Skin of body (tissue), 2 donors: ENCODE data around the gene PPY. TPM values are rescaled to one million over a fixed set of nuclear protein-coding genes. Genes with fewer than 3 reads are reported as not detected.
"Not testable (repeated sequence)": the region's sequence is repeated elsewhere in the genome, so short reads cannot be mapped to it uniquely, and the experiment has no call there.

ENCODE experiments used
- DNase-seq: peaks from one replicate; lab custom pipeline; 2025; lab: John Stamatoyannopoulos, UW
- total RNA-seq: library from RNA; depleted of rRNA; stranded (reverse); fragments of >200 nt; gene quantifications from one replicate; pipeline ENCODE4 v1.2.3, GENCODE V29; 2014

The PPY gene
- total RNA-seq, 1 donor from 2014 or later, result not detected

- DNase-seq, result no peak
Observed at GRCh38 chr17:43966276-43966675, 24.0 kb upstream of the PPY start.

GRCh38 chr17:43962479-43962878 is 20.2 kb upstream of the PPY start:
- no peak for DNase-seq

- no peak for DNase-seq
Observed at GRCh38 chr17:43961954-43962353, 19.7 kb upstream of the PPY start.

GRCh38 chr17:43961292-43961691 is 19.0 kb upstream of the PPY start:
- DNase-seq, result not testable (repeated sequence)

GRCh38 chr17:43958748-43959352 is 16.6 kb upstream of the PPY start:
- no peak for DNase-seq

- DNase-seq, result no peak
Observed at GRCh38 chr17:43956222-43956621, 13.9 kb upstream of the PPY start.

GRCh38 chr17:43953746-43954145 is 11.5 kb upstream of the PPY start, which contains the start of gene PYY:
Gene PYY (minus strand): TSS chr17:43953940. CDS start chr17:43953483, 457 bp downstream.
- no peak for DNase-seq

GRCh38 chr17:43952724-43953666 is 10.7 kb upstream of the PPY start:
- DNase-seq, result no peak

- no peak for DNase-seq
Observed at GRCh38 chr17:43952351-43952723, 10.1 kb upstream of the PPY start.

- no peak for DNase-seq
Observed at GRCh38 chr17:43951750-43952149, 9.5 kb upstream of the PPY start.

- DNase-seq, result no peak
Observed at GRCh38 chr17:43950554-43950953, 8.3 kb upstream of the PPY start.

GRCh38 chr17:43949781-43950180 is 7.5 kb upstream of the PPY start:
- DNase-seq, result no peak

GRCh38 chr17:43946781-43947180 is 4.5 kb upstream of the PPY start:
- DNase-seq, result no peak

- DNase-seq, result no peak
Observed at GRCh38 chr17:43945074-43945829, 3.0 kb upstream of the PPY start.

GRCh38 chr17:43940630-43941029 is 1.6 kb downstream of the PPY start:
- DNase-seq, result no peak

- no peak for DNase-seq
Observed at GRCh38 chr17:43939886-43940285, 2.4 kb downstream of the PPY start.

- DNase-seq, result not testable (repeated sequence)
Observed at GRCh38 chr17:43939452-43939851, 2.8 kb downstream of the PPY start.

- DNase-seq, result no peak
Observed at GRCh38 chr17:43938838-43939182, 3.5 kb downstream of the PPY start.

- no peak for DNase-seq
Observed at GRCh38 chr17:43936434-43936833, 5.8 kb downstream of the PPY start.

- no peak for DNase-seq
Observed at GRCh38 chr17:43935926-43936261, 6.4 kb downstream of the PPY start.

- no peak for DNase-seq
Observed at GRCh38 chr17:43935204-43935925, 6.9 kb downstream of the PPY start.

- no peak for DNase-seq
Observed at GRCh38 chr17:43932923-43933322, 9.4 kb downstream of the PPY start.
